Loucy (cell line): ENCODE measurements around the gene OVCH2.
A peak's percentile ranks its signal among the peaks of the same experiment; 100 is the strongest.

Experiments
- CTCF ChIP-seq: fragments of 200-600 bp; sonication (generic); conservative IDR thresholded peaks from 2 replicates; pipeline ENCODE4 v1.5.1; 2014; ENCODE audit warnings: mild to moderate bottlenecking, antibody characterized with exemption, low read length
- EZH2phosphoT487 ChIP-seq: fragments of 200-600 bp; IDR thresholded peaks from 2 replicates; pipeline ENCODE4 v1.6.1; 2018; ENCODE audit warnings: antibody characterized with exemption, mild to moderate bottlenecking, moderate library complexity, borderline replicate concordance

DNA sequence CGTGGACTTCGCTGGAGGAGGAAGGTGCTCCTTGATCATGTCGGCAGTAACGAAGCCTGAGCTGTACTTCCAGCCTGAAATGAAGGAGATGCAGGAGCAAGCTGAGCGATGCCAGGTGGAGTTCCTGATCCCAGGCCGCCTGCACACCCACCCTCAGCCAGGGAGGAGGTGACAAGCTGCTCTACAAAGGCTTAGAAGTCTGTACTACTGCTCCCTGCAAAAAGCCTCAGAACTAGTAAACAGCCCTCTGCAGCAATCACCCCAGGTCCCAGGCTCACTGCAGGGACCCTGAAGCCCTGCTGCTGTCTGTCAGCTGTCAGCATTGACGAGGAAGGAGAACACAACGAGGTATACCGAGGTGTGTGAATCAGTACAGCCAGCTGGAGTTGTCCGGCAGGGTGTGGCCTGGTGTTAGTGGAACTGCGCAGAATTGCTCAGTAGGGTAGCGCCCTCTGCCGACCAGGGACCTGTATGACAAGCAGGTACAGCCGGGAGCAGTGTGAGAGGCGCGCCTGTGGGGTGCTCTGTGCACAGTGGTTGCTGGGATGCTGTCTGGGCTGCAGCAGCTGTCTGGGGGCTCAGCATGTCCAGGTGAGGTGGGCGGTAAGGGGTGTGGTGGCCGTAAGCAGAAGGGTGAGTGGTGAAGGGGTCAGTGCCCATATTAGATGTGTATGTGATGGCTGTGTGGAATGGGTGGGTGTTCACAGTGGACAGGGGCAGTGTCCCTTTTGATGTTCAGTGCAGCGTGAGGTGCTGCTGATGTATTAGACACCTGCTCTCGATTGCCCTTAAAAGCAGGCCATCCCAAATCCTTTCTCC is 40.6 kb downstream of the OVCH2 start:
- peak; percentile 97 for TF ChIP-seq CTCF
- TF ChIP-seq EZH2phosphoT487: no peak
